Measurements from ENCODE around the gene SUSD1. TPM values are rescaled to one million over a fixed set of nuclear protein-coding genes. Genes with fewer than 3 reads are reported as not detected.

Gene SUSD1
- total and polyA plus RNA-seq, 2 of the 13 experiments (the other 11 are each of a cell fraction or from before 2014, with no cell fraction given) = 25.9 to 32.3 TPM

DNA sequence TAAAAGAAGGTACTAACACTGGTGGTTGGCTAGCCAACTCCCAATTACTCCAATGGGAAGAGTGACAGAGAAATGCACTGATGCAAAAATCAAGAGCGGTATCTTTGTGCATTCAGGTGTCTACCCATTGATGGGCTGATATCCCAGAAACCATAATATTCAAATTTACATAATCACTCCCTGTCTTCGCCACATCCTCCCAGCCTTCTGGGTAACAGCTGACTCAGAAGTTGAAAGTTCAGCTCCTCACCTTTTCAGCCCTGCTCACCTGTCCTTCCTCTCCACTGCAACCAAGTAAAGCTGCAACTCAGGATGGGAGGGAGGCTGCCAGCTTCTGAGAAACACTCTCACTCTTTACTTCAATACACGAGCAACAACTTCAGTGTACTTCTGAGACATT is 6.9 kb downstream of the SUSD1 start:
- in situ Hi-C loops (cut with HindIII; ENCODE audit: extremely low pct_ligation_motif_present, low pct_unique_long_range_greater_than_20kb) (no loop called here), intact Hi-C loops (cut with micrococcal nuclease; ENCODE audit: unreplicated experiment) (loop anchor here (5.0 kb wide), 2 partner anchors 41 to 44 kb away; no protein-coding TSS in a partner anchor)
- no peaks in the 10 kb centered on the region for H4K20me1 ChIP-seq (ENCODE audit: insufficient read depth, low read length)
- no peak overlapping the region for H3K27ac ChIP-seq (ENCODE audit: extremely low read length, insufficient read depth, low read length)
- H2AFZ ChIP-seq (ENCODE audit: low read length) = no peak overlapping the region
- H3K4me1 ChIP-seq (ENCODE audit: insufficient read depth, low read length) = peaks cover 84% of the 10 kb centered on the region
- no peak overlapping the region for H3K4me2 ChIP-seq (ENCODE audit: low read depth, low read length)
- POLR2A ChIA-PET = no interaction called here
- CTCF ChIA-PET (ENCODE audit: low intra/inter-chr PET ratio, low total read pairs) = no interaction called here
- DNase-seq (ENCODE audit: low spot score) (no peak), ATAC-seq (no peak), FAIRE-seq (no peak)
- BruUV-seq (replicated peaks) = no TSS peak
- H3K9ac ChIP-seq (ENCODE audit: insufficient read depth, low read depth, low read length) = no peak overlapping the region
- WGBS (ENCODE audit: low lambda C conversion rate) = 82% methylated on average over 3 of the region's 3 CpGs
- H3K27me3 ChIP-seq (ENCODE audit: control insufficient read depth in 1 of 2, insufficient read depth in 2 of 2, low read length in 2 of 2) = no peaks in the 10 kb centered on the region
- H3K36me3 ChIP-seq (replicated peaks in 1 of 2; ENCODE audit: control insufficient read depth in 1 of 2, insufficient read depth in 2 of 2, low read length in 2 of 2) = 0 out of 5 replicates have a peak, but pooled peaks cover 0 to 8% of the 10 kb centered on the region in 2 experiments
- H3K9me3 ChIP-seq (ENCODE audit: low read length) = no peaks in the 10 kb centered on the region
- peaks cover 59% of the 10 kb centered on the region for H3K79me2 ChIP-seq (ENCODE audit: insufficient read depth, low read length)
- H3K4me3 ChIP-seq (replicated peaks in 1 of 3; ENCODE audit: insufficient read depth in 1 of 3, low read depth in 2 of 3, low read length in 3 of 3) = no peak overlapping the region
- TF ChIP-seq SMARCC2 (IDR thresholded peaks at IDR 0.05) (no peak), ISX (CRISPR knock-in tag; conservative IDR thresholded peaks at IDR 0.05) (no peak), JDP2 (CRISPR knock-in tag; IDR thresholded peaks at IDR 0.05; ENCODE audit: borderline replicate concordance) (no peak), ATRX (CRISPR knock-in tag; IDR thresholded peaks at IDR 0.05; ENCODE audit: borderline replicate concordance) (no peak), CHCHD3 (CRISPR knock-in tag; IDR thresholded peaks at IDR 0.05) (no peak), KAT8 (CRISPR knock-in tag; IDR thresholded peaks at IDR 0.05) (no peak), ZNF782 (CRISPR knock-in tag; IDR thresholded peaks at IDR 0.05; ENCODE audit: borderline replicate concordance) (no peak), GABPA (IDR thresholded peaks at IDR 0.05; ENCODE audit: low read depth, low read length) (no peak), GABPA (CRISPR knock-in tag; IDR thresholded peaks at IDR 0.05; ENCODE audit: low read depth) (no peak), ZNF432 (CRISPR knock-in tag; IDR thresholded peaks at IDR 0.05; ENCODE audit: borderline replicate concordance) (no peak), MAF1 (CRISPR knock-in tag; IDR thresholded peaks at IDR 0.05; ENCODE audit: borderline replicate concordance) (no peak), SIX1 (CRISPR knock-in tag; IDR thresholded peaks at IDR 0.05; ENCODE audit: borderline replicate concordance) (no peak), ZBTB38 (CRISPR knock-in tag; IDR thresholded peaks at IDR 0.05) (no peak), SKI (IDR thresholded peaks at IDR 0.05; ENCODE audit: partially characterized antibody) (no peak)
- TF ChIP-seq, protein P1, sequence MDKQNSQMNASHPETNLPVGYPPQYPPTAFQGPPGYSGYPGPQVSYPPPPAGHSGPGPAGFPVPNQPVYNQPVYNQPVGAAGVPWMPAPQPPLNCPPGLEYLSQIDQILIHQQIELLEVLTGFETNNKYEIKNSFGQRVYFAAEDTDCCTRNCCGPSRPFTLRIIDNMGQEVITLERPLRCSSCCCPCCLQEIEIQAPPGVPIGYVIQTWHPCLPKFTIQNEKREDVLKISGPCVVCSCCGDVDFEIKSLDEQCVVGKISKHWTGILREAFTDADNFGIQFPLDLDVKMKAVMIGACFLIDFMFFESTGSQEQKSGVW (CRISPR knock-in tag; IDR thresholded peaks at IDR 0.05; ENCODE audit: borderline replicate concordance) = no peak
- TF ChIP-seq, protein P2, sequence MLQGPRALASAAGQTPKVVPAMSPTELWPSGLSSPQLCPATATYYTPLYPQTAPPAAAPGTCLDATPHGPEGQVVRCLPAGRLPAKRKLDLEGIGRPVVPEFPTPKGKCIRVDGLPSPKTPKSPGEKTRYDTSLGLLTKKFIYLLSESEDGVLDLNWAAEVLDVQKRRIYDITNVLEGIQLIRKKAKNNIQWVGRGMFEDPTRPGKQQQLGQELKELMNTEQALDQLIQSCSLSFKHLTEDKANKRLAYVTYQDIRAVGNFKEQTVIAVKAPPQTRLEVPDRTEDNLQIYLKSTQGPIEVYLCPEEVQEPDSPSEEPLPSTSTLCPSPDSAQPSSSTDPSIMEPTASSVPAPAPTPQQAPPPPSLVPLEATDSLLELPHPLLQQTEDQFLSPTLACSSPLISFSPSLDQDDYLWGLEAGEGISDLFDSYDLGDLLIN (CRISPR knock-in tag; IDR thresholded peaks at IDR 0.05; ENCODE audit: borderline replicate concordance) = no peak
- TF ChIP-seq, protein P3, sequence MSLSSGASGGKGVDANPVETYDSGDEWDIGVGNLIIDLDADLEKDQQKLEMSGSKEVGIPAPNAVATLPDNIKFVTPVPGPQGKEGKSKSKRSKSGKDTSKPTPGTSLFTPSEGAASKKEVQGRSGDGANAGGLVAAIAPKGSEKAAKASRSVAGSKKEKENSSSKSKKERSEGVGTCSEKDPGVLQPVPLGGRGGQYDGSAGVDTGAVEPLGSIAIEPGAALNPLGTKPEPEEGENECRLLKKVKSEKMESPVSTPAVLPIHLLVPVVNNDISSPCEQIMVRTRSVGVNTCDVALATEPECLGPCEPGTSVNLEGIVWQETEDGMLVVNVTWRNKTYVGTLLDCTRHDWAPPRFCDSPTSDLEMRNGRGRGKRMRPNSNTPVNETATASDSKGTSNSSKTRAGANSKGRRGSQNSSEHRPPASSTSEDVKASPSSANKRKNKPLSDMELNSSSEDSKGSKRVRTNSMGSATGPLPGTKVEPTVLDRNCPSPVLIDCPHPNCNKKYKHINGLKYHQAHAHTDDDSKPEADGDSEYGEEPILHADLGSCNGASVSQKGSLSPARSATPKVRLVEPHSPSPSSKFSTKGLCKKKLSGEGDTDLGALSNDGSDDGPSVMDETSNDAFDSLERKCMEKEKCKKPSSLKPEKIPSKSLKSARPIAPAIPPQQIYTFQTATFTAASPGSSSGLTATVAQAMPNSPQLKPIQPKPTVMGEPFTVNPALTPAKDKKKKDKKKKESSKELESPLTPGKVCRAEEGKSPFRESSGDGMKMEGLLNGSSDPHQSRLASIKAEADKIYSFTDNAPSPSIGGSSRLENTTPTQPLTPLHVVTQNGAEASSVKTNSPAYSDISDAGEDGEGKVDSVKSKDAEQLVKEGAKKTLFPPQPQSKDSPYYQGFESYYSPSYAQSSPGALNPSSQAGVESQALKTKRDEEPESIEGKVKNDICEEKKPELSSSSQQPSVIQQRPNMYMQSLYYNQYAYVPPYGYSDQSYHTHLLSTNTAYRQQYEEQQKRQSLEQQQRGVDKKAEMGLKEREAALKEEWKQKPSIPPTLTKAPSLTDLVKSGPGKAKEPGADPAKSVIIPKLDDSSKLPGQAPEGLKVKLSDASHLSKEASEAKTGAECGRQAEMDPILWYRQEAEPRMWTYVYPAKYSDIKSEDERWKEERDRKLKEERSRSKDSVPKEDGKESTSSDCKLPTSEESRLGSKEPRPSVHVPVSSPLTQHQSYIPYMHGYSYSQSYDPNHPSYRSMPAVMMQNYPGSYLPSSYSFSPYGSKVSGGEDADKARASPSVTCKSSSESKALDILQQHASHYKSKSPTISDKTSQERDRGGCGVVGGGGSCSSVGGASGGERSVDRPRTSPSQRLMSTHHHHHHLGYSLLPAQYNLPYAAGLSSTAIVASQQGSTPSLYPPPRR (CRISPR knock-in tag; IDR thresholded peaks at IDR 0.05; ENCODE audit: borderline replicate concordance) = no peak
- TF ChIP-seq, protein P4, sequence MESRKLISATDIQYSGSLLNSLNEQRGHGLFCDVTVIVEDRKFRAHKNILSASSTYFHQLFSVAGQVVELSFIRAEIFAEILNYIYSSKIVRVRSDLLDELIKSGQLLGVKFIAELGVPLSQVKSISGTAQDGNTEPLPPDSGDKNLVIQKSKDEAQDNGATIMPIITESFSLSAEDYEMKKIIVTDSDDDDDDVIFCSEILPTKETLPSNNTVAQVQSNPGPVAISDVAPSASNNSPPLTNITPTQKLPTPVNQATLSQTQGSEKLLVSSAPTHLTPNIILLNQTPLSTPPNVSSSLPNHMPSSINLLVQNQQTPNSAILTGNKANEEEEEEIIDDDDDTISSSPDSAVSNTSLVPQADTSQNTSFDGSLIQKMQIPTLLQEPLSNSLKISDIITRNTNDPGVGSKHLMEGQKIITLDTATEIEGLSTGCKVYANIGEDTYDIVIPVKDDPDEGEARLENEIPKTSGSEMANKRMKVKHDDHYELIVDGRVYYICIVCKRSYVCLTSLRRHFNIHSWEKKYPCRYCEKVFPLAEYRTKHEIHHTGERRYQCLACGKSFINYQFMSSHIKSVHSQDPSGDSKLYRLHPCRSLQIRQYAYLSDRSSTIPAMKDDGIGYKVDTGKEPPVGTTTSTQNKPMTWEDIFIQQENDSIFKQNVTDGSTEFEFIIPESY (CRISPR knock-in tag; IDR thresholded peaks at IDR 0.05) = no peak

All from HepG2 (cell line).